ENCODE results near the gene KRTAP1-1.
"Not testable (repeated sequence)": the region's sequence is repeated elsewhere in the genome, so short reads cannot be mapped to it uniquely, and the experiment has no call there.

Gene KRTAP1-1

GRCh38 chr17:41009936-41010335, 31.3 kb downstream of the KRTAP1-1 start:
- DNase-seq: no peak

- DNase-seq: no peak
Observed at GRCh38 chr17:41009301-41009760, 31.9 kb downstream of the KRTAP1-1 start.

GRCh38 chr17:41008811-41009210, 32.4 kb downstream of the KRTAP1-1 start, which contains the start of gene KRTAP3-1:
Gene KRTAP3-1 (minus strand): TSS chr17:41009128. CDS start chr17:41009074, 54 bp downstream.
- DNase-seq: peak; percentile 85

- peak; percentile 82 for DNase-seq
Observed at GRCh38 chr17:41004397-41004796, 36.9 kb downstream of the KRTAP1-1 start.

GRCh38 chr17:41003926-41004325, 37.3 kb downstream of the KRTAP1-1 start:
- DNase-seq: no peak

- DNase-seq: no peak
Observed at GRCh38 chr17:41002814-41003213, 38.4 kb downstream of the KRTAP1-1 start.

GRCh38 chr17:41001795-41002194, 39.5 kb downstream of the KRTAP1-1 start:
- DNase-seq: no peak

GRCh38 chr17:40999563-40999962, 41.7 kb downstream of the KRTAP1-1 start, which contains the start of gene KRTAP3-2:
Gene KRTAP3-2 (minus strand): TSS chr17:40999906. CDS start chr17:40999853, 53 bp downstream.
- not testable (repeated sequence) for DNase-seq

- DNase-seq: no peak
Observed at GRCh38 chr17:40997361-40997760, 43.9 kb downstream of the KRTAP1-1 start.

- DNase-seq: no peak
Observed at GRCh38 chr17:40996829-40997228, 44.4 kb downstream of the KRTAP1-1 start.

- DNase-seq: no peak
Observed at GRCh38 chr17:40995116-40995515, 46.1 kb downstream of the KRTAP1-1 start.

- no peak for DNase-seq
Observed at GRCh38 chr17:40993839-40994238, 47.4 kb downstream of the KRTAP1-1 start, which contains the start of gene KRTAP3-3. Gene KRTAP3-3 (minus strand): TSS chr17:40994164. CDS start chr17:40994097, 67 bp downstream.

- no peak for DNase-seq
Observed at GRCh38 chr17:40993084-40993483, 48.2 kb downstream of the KRTAP1-1 start.

- DNase-seq: no peak
Observed at GRCh38 chr17:40992666-40993065, 48.6 kb downstream of the KRTAP1-1 start.

All from NCI-H2029 (cell line).